ENCODE measurements around the gene BOD1L1. TPM values are rescaled to one million over a fixed set of nuclear protein-coding genes. Genes with fewer than 3 reads are reported as not detected.

BOD1L1 gene
- total and polyA plus RNA-seq, 2 of the 8 experiments (the other 6 are each of a cell fraction or from before 2014, with no cell fraction given): 6.8 to 39.3 TPM

DNA sequence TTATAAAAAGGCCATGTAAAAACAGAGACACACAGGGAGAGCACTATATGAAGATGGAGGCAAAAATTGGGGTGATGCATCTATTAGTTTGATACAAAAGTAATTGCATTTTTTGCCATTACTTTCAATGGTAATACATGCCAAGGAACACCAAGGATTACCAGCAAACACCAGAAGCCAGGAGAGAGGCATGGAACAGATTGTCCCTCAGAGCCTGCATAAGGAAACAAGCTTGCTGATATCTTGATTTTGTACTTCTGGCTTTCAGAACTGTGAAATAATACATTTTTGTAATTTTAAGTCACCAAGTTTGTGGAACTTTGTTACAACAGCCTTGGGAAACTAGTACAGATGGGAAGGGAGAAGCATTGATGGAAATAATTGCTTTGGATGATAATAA lies 45.6 kb upstream of the BOD1L1 start:
- Histone ChIP-seq H3K4me2 (ENCODE audit: insufficient read depth in 1 of 2, low read depth in 2 of 2, low read length in 2 of 2) (no peak overlapping the region), H2AFZ (ENCODE audit: low read length) (no peak overlapping the region), H3K79me2 (ENCODE audit: control insufficient read depth in 1 of 2, insufficient read depth in 2 of 2, low read length in 2 of 2) (no peaks in the 10 kb centered on the region), H3K9ac (replicated peaks in 1 of 4; ENCODE audit: extremely low read depth in 1 of 4, low read depth in 3 of 4, low read length in 3 of 4) (no peak overlapping the region), H4K91ac (replicated peaks; ENCODE audit: insufficient read length, low read length) (no peak overlapping the region), H3K4ac (replicated peaks; ENCODE audit: insufficient read length, low read depth, low read length) (no peak overlapping the region), H2BK15ac (ENCODE audit: low read length) (no peak overlapping the region), H2BK5ac (ENCODE audit: low read depth, low read length) (no peak overlapping the region), H3K4me3 (ENCODE audit: extremely low read depth in 1 of 4, insufficient read depth in 2 of 4, low read depth in 3 of 4, low read length in 4 of 4) (no peak overlapping the region), H2BK12ac (ENCODE audit: low read depth, low read length) (no peak overlapping the region), H3K56ac (replicated peaks; ENCODE audit: insufficient read length, low read depth, low read length) (no peak overlapping the region), H3K27ac (ENCODE audit: low read depth, low read length) (no peak overlapping the region), H3K4me1 (replicated peaks in 1 of 4; ENCODE audit: control insufficient read depth in 3 of 4, insufficient read depth in 4 of 4, low read length in 3 of 4) (no peaks in the 10 kb centered on the region), H3K23ac (ENCODE audit: insufficient read length) (no peak overlapping the region), H2BK20ac (ENCODE audit: low read length) (no peak overlapping the region), H3K23me2 (ENCODE audit: low read depth, low read length) (no peaks in the 10 kb centered on the region), H3K36me3 (ENCODE audit: control insufficient read depth in 2 of 4, insufficient read depth in 4 of 4, low read length in 3 of 4) (no peaks in the 10 kb centered on the region), H3K27me3 (replicated peaks in 1 of 4; ENCODE audit: control insufficient read depth in 3 of 4, extremely low read depth in 1 of 4, insufficient read depth in 3 of 4, low read length in 3 of 4) (no peaks in the 10 kb centered on the region), H3K14ac (ENCODE audit: insufficient read length) (no peak overlapping the region), H4K8ac (ENCODE audit: extremely low read depth, insufficient read depth, low read length) (no peak overlapping the region), H3K79me1 (ENCODE audit: low read depth, low read length) (no peaks in the 10 kb centered on the region), H4K5ac (ENCODE audit: insufficient read length, low read depth, low read length) (no peak overlapping the region), H3K18ac (ENCODE audit: extremely low read depth, low read length) (no peak overlapping the region), H3K9me3 (ENCODE audit: insufficient read depth in 2 of 2, low read depth in 1 of 2, low read length in 1 of 2) (no peaks in the 10 kb centered on the region), H2BK120ac (replicated peaks; ENCODE audit: low read depth, low read length) (no peak overlapping the region), H4K20me1 (replicated peaks in 1 of 2; ENCODE audit: control insufficient read depth in 1 of 2, insufficient read depth in 2 of 2, low read length in 2 of 2) (no peaks in the 10 kb centered on the region), H2AK5ac (ENCODE audit: low read depth, low read length) (no peak overlapping the region)
- TF ChIP-seq JUN (IDR thresholded peaks at IDR 0.05; ENCODE audit: low read depth, low read length) (no peak), TEAD4 (IDR thresholded peaks at IDR 0.05; ENCODE audit: low read depth, low read length) (no peak), HDAC6 (IDR thresholded peaks at IDR 0.05; ENCODE audit: low read depth, low read length) (no peak)
- ChIA-PET CTCF (ENCODE audit: partially characterized antibody) (interaction anchor here (0.8 kb wide), 1 partner anchor 1121 kb away, joined by 3 read pairs; no protein-coding TSS in a partner anchor), POLR2A (ENCODE audit: partially characterized antibody) (no interaction called here)
- no peak for FAIRE-seq
- DNase-seq (ENCODE audit: low read depth in 1 of 2, low spot score in 2 of 2): no peak

Measured in H1 (cell line).